OCI-LY7 (cell line): Measurements from ENCODE around the gene HPN. TPM values are rescaled to one million over a fixed set of nuclear protein-coding genes. Genes with fewer than 3 reads are reported as not detected.

Experiments used
- BruUV-seq: library from RNA; stranded (reverse); fragments of 400-500 nt; replicated peaks from 2 replicates; lab custom pipeline; 2021; lab: Mats Ljungman, UMichigan
- CTCF ChIA-PET: fragments of 300-600 bp; sonication (Branson Sonifier 250); formaldehyde crosslinking; loops from one replicate; lab custom pipeline; 2022; ENCODE audit warnings: antibody characterized with exemption; ENCODE audit not compliant: unreplicated experiment; lab: Charles Lee
- POLR2A ChIA-PET: fragments of 300-600 bp; sonication (Branson Sonifier 250); formaldehyde crosslinking; loops from one replicate; lab custom pipeline; 2022; ENCODE audit warnings: antibody characterized with exemption; lab: Charles Lee
- DNase-seq: peaks from one replicate; pipeline ENCODE4 v3.0.0-alpha.2; 2015; ENCODE audit warnings: low spot score
- H2AFZ ChIP-seq: fragments of 200-600 bp; sonication (generic), shearing (Covaris generic); 2 replicates; pipeline ENCODE4 v1.6.1; 2014; ENCODE audit warnings: mild to moderate bottlenecking, antibody characterized with exemption, low read length, moderate library complexity
- H3K27ac ChIP-seq: fragments of 200-600 bp; sonication (generic); 2 replicates; pipeline ENCODE4 v1.5.1; 2014; ENCODE audit warnings: mixed run types, low read depth, mild to moderate bottlenecking, moderate library complexity, low read length, inconsistent platforms; ENCODE audit not compliant: poor library complexity, severe bottlenecking
- H3K36me3 ChIP-seq: fragments of 200-600 bp; sonication (generic); 2 replicates; pipeline ENCODE4 v1.6.1; 2014; ENCODE audit warnings: mild to moderate bottlenecking, antibody characterized with exemption, low read length, moderate library complexity, mixed read lengths; ENCODE audit not compliant: insufficient read depth
- H3K4me1 ChIP-seq: fragments of 200-600 bp; sonication (generic); 2 replicates; pipeline ENCODE4 v1.5.1; 2014; ENCODE audit warnings: mild to moderate bottlenecking, low read length; ENCODE audit not compliant: insufficient read depth, poor library complexity, severe bottlenecking
- H3K4me2 ChIP-seq: fragments of 200-600 bp; sonication (generic); 2 replicates; pipeline ENCODE4 v1.6.1; 2014; ENCODE audit warnings: mild to moderate bottlenecking, low read length
- H3K4me3 ChIP-seq: fragments of 200-600 bp; sonication (generic); 2 replicates; pipeline ENCODE4 v1.5.1; 2014; ENCODE audit warnings: mild to moderate bottlenecking, low read depth, low read length; ENCODE audit not compliant: poor library complexity, severe bottlenecking
- H3K79me2 ChIP-seq: fragments of 200-600 bp; sonication (generic); 2 replicates; pipeline ENCODE4 v1.6.1; 2016; ENCODE audit warnings: low read depth, mild to moderate bottlenecking, low read length, moderate library complexity, mixed read lengths; ENCODE audit not compliant: insufficient read depth
- H3K9me2 ChIP-seq: fragments of 200-600 bp; sonication (generic); 2 replicates; pipeline ENCODE4 v1.6.1; 2016; ENCODE audit warnings: mild to moderate bottlenecking, low read length, mixed read lengths; ENCODE audit not compliant: insufficient read depth
- H3K9me3 ChIP-seq: fragments of 200-600 bp; sonication (generic); 2 replicates; pipeline ENCODE4 v1.6.1; 2014; ENCODE audit warnings: mild to moderate bottlenecking, mixed run types, low read length, mixed read lengths
- H4K20me1 ChIP-seq: fragments of 200-600 bp; sonication (generic); 2 replicates; pipeline ENCODE4 v1.6.1; 2014; ENCODE audit warnings: mild to moderate bottlenecking, antibody characterized with exemption, low read length, moderate library complexity, mixed read lengths; ENCODE audit not compliant: insufficient read depth
- EZH2phosphoT487 ChIP-seq: fragments of 200-600 bp; sonication (generic); IDR thresholded peaks from 2 replicates; pipeline ENCODE4 v1.6.1; 2018; ENCODE audit warnings: low read depth, borderline replicate concordance, mild to moderate bottlenecking, mixed run types, antibody characterized with exemption, low read length, moderate library complexity, mixed read lengths
- intact Hi-C: fragments of 100-400 bp; cut with micrococcal nuclease; formaldehyde crosslinking; loops from one replicate; pipeline ENCODE4 v1.10.0; 2022; ENCODE audit not compliant: unreplicated experiment
- total RNA-seq, 2 experiments: library from RNA; depleted of rRNA in 1 of 2; stranded (reverse); fragments of >200 nt in 1 of 2; shearing (Covaris generic) in 1 of 2; gene quantifications; 2 replicates each; pipeline ENCODE4 v1.2.3, GENCODE V29; 2014 to 2022
- TF ChIP-seq, protein P1 (sequence below): fragments of 200-600 bp; sonication (generic); conservative IDR thresholded peaks from 2 replicates; pipeline ENCODE4 v1.5.1; 2014; ENCODE audit warnings: mild to moderate bottlenecking, antibody characterized with exemption, low read length, moderate library complexity, mixed read lengths

Gene HPN
- total RNA-seq, 2 experiments from 2014 or later, result 0.17 to 0.19 TPM

DNA sequence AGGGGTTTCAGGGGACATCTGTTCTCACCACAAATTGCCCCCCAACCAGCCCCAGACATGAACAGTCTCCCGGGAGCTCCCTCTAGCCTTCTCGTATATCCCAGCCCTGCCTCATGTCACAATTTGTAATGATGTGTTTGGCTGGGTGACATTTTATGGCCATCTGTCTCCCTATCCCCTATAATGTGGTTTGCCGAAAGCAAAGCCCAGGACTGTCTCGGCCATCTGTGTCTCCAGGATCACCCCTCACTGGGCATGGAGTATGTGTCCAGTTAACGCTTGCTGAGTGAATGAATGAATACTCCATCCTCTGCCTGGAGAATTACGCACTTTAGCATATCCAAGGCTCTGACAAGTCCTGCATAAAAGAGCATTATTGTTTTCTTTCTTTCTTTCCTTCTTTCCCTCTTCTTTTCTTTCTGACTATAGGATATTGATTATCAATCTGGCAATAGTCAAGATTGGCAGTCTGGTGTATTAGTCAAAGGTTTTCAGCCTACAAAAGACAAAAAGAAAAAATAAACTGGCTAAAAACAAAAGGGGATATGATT lies 15.1 kb downstream of the HPN start:
- no peaks in the 10 kb centered on the region for H4K20me1 ChIP-seq
- H3K4me2 ChIP-seq, result peak overlapping the region; percentile 14; the same call in 1 of the 2 replicates
- TF ChIP-seq, protein P1, sequence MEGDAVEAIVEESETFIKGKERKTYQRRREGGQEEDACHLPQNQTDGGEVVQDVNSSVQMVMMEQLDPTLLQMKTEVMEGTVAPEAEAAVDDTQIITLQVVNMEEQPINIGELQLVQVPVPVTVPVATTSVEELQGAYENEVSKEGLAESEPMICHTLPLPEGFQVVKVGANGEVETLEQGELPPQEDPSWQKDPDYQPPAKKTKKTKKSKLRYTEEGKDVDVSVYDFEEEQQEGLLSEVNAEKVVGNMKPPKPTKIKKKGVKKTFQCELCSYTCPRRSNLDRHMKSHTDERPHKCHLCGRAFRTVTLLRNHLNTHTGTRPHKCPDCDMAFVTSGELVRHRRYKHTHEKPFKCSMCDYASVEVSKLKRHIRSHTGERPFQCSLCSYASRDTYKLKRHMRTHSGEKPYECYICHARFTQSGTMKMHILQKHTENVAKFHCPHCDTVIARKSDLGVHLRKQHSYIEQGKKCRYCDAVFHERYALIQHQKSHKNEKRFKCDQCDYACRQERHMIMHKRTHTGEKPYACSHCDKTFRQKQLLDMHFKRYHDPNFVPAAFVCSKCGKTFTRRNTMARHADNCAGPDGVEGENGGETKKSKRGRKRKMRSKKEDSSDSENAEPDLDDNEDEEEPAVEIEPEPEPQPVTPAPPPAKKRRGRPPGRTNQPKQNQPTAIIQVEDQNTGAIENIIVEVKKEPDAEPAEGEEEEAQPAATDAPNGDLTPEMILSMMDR, result no peak
- TF ChIP-seq EZH2phosphoT487, result no peak
- DNase-seq, result no peak
- no peaks in the 10 kb centered on the region for H3K9me2 ChIP-seq
- no peaks in the 10 kb centered on the region for H3K79me2 ChIP-seq
- ChIA-PET CTCF (no interaction called here), POLR2A (interaction anchor here (1.2 kb wide), 1 partner anchor 13 kb away, joined by 3 read pairs; no protein-coding TSS in a partner anchor)
- no peak overlapping the region for H3K27ac ChIP-seq
- H2AFZ ChIP-seq, result peak overlapping the region; percentile 26; the same call in 1 of the 2 replicates
- BruUV-seq, result no TSS peak
- intact Hi-C loops, result loop anchor here (1.0 kb wide), 1 partner anchor 85 kb away; no protein-coding TSS in a partner anchor
- no peaks in the 10 kb centered on the region for H3K36me3 ChIP-seq
- no peaks in the 10 kb centered on the region for H3K9me3 ChIP-seq
- peaks cover 14% of the 10 kb centered on the region for H3K4me1 ChIP-seq
- H3K4me3 ChIP-seq, result no peak overlapping the region

GRCh38 chr19:35058370-35058769 lies 16.8 kb downstream of the HPN start:
- no peaks in the 10 kb centered on the region for H4K20me1 ChIP-seq
- POLR2A ChIA-PET, result interaction anchor here (0.7 to 1.2 kb wide), 4 partner anchors 9 to 84 kb away, joined by 3 to 4 read pairs (median 3); no protein-coding TSS in a partner anchor
- H3K4me2 ChIP-seq, result no peak overlapping the region
- TF ChIP-seq, protein P1, result no peak
- no peak for TF ChIP-seq EZH2phosphoT487
- intact Hi-C loops, result no loop called here
- no peak overlapping the region for H2AFZ ChIP-seq
- CTCF ChIA-PET, result interaction anchor here (1.5 kb wide), 1 partner anchor 9 kb away, joined by 5 read pairs; no protein-coding TSS in a partner anchor
- no peak overlapping the region for H3K27ac ChIP-seq
- DNase-seq, result no peak
- H3K4me1 ChIP-seq, result peaks cover 14% of the 10 kb centered on the region
- H3K36me3 ChIP-seq, result no peaks in the 10 kb centered on the region
- H3K9me3 ChIP-seq, result no peaks in the 10 kb centered on the region
- BruUV-seq, result no TSS peak
- H3K9me2 ChIP-seq, result no peaks in the 10 kb centered on the region
- no peaks in the 10 kb centered on the region for H3K79me2 ChIP-seq
- H3K4me3 ChIP-seq, result no peak overlapping the region
